H1 (cell line): ENCODE results near the gene CDON. TPM values are rescaled to one million over a fixed set of nuclear protein-coding genes. Genes with fewer than 3 reads are reported as not detected.

ENCODE experiments used
- CHD7 ChIP-seq: fragments of 300-600 bp; sonication (generic); IDR thresholded peaks from 2 replicates; pipeline ENCODE4 v1.7.1; 2012; ENCODE audit warnings: low read length, moderate library complexity, mild to moderate bottlenecking, inconsistent platforms; ENCODE audit not compliant: insufficient replicate concordance
- MAFK ChIP-seq: IDR thresholded peaks from 2 replicates; pipeline ENCODE4 v1.6.1; 2012; ENCODE audit warnings: low read depth, mild to moderate bottlenecking, improper control_type of control experiment, low read length
- RBBP5 ChIP-seq: IDR thresholded peaks from 2 replicates; pipeline ENCODE4 v1.7.1; 2012; ENCODE audit warnings: low read depth, mild to moderate bottlenecking, inconsistent platforms, low read length, moderate library complexity, borderline replicate concordance
- SAP30 ChIP-seq: fragments of 300-600 bp; sonication (generic); IDR thresholded peaks from 2 replicates; pipeline ENCODE4 v1.7.1; 2012; ENCODE audit warnings: low read length, moderate library complexity, mild to moderate bottlenecking, inconsistent platforms; ENCODE audit not compliant: insufficient read depth, insufficient replicate concordance
- SP4 ChIP-seq: IDR thresholded peaks from 2 replicates; pipeline ENCODE4 v1.6.1; 2012; ENCODE audit warnings: low read length, inconsistent platforms
- polyA plus RNA-seq, 7 experiments: library from polyadenylated mRNA; depleted of rRNA in 3 of 7; stranded (reverse) in 5 of 7; unstranded in 2 of 7; fragments of >200 nt in 5 of 7; fragments of 200-250 nt in 2 of 7; gene quantifications; 1 replicate in 5 of 7; 2 replicates in 1 of 7; 4 replicates in 1 of 7; pipeline versions ENCODE4 v1.2.1 to v1.2.3, GENCODE V29; 2011 to 2013; ENCODE audit warnings: missing spikeins in 2 of 7, mixed read lengths in 2 of 7
- total RNA-seq: library from RNA; stranded (reverse); fragmentation: NEBNext Ultra II Directional; extraction: Animal tissue kit (Norgen Biotek cat#: 25700); gene quantifications from 2 replicates; pipeline ENCODE4 v1.2.1, GENCODE V29; 2021

CDON gene
- total and polyA plus RNA-seq, 2 of the 8 experiments (the other 6 are each of a cell fraction or from before 2014, with no cell fraction given) = 11.0 to 32.5 TPM

- TF ChIP-seq SAP30 (no peak), CHD7 (no peak), MAFK (no peak), SP4 (no peak), RBBP5 (no peak)
Observed at GRCh38 chr11:125946712-125947418, 115.8 kb downstream of the CDON start (continued).
